SU-DHL-6 (cell line): ENCODE measurements around the gene RGS1.

Experiments
- H2AFZ ChIP-seq: fragments of 200-600 bp; sonication (generic); 2 replicates; pipeline ENCODE4 v1.6.1; 2014; ENCODE audit warnings: low read depth, mild to moderate bottlenecking, moderate library complexity, mixed read lengths, antibody characterized with exemption, low read length; ENCODE audit not compliant: severe bottlenecking
- H3F3A ChIP-seq: fragments of 200-600 bp; shearing (Covaris generic); 2 replicates; pipeline ENCODE4 v1.6.0; 2016; ENCODE audit warnings: antibody characterized with exemption, mild to moderate bottlenecking; ENCODE audit not compliant: insufficient read depth
- H3K27ac ChIP-seq: fragments of 200-600 bp; sonication (generic); 2 replicates; pipeline ENCODE4 v1.5.1; 2016; ENCODE audit warnings: low read depth, mild to moderate bottlenecking, low read length, moderate library complexity, mixed read lengths
- H3K27me3 ChIP-seq: fragments of 200-600 bp; sonication (generic), shearing (Covaris generic); 2 replicates; pipeline ENCODE4 v1.6.0; 2014; ENCODE audit warnings: mild to moderate bottlenecking, low read length
- H3K36me3 ChIP-seq: fragments of 200-600 bp; sonication (generic); 2 replicates; pipeline ENCODE4 v1.6.1; 2014; ENCODE audit warnings: mild to moderate bottlenecking, low read length, mixed read lengths
- H3K4me2 ChIP-seq: fragments of 300-600, 200-600 bp; shearing (Covaris generic), sonication (generic); 2 replicates; pipeline ENCODE4 v1.6.0; 2014; ENCODE audit warnings: low read length, low read depth, mild to moderate bottlenecking; ENCODE audit not compliant: poor library complexity, severe bottlenecking
- H3K4me3 ChIP-seq: fragments of 200-600 bp; sonication (generic); 2 replicates; pipeline ENCODE4 v1.5.1; 2014; ENCODE audit warnings: antibody characterized with exemption, low read length, mild to moderate bottlenecking, mixed read lengths; ENCODE audit not compliant: insufficient read depth, poor library complexity, severe bottlenecking
- H3K79me2 ChIP-seq: fragments of 200-600 bp; sonication (generic); 2 replicates; pipeline ENCODE4 v1.6.1; 2014; ENCODE audit warnings: mild to moderate bottlenecking, low read length, moderate library complexity; ENCODE audit not compliant: insufficient read depth
- H3K9ac ChIP-seq: fragments of 200-600 bp; sonication (generic); 2 replicates; pipeline ENCODE4 v1.7.0; 2014; ENCODE audit warnings: mild to moderate bottlenecking, low read length
- H3K9me2 ChIP-seq: fragments of 200-600 bp; sonication (generic); replicated peaks from 2 replicates; pipeline ENCODE4 v1.6.1; 2014; ENCODE audit warnings: low read length; ENCODE audit not compliant: insufficient read depth
- H3K9me3 ChIP-seq: fragments of 200-600 bp; sonication (generic); 2 replicates; pipeline ENCODE4 v1.6.1; 2014; ENCODE audit warnings: low read length, mixed read lengths; ENCODE audit not compliant: insufficient read depth
- H4K20me1 ChIP-seq: fragments of 200-600 bp; sonication (generic); 2 replicates; pipeline ENCODE4 v1.6.1; 2014; ENCODE audit warnings: low read depth, mild to moderate bottlenecking, antibody characterized with exemption, low read length, moderate library complexity, mixed read lengths
- EZH2phosphoT487 ChIP-seq: fragments of 200-600 bp; sonication (generic), shearing (Covaris generic); conservative IDR thresholded peaks from 2 replicates; pipeline ENCODE4 v1.6.1; 2018; ENCODE audit warnings: mild to moderate bottlenecking, antibody characterized with exemption, low read length, moderate library complexity, mixed read lengths
- TF ChIP-seq, protein P1 (sequence below): fragments of 200-600 bp; sonication (generic); IDR thresholded peaks from one replicate; pipeline ENCODE4 v1.5.1; 2017; ENCODE audit warnings: antibody characterized with exemption, mild to moderate bottlenecking, low read length, moderate library complexity; ENCODE audit not compliant: insufficient read depth, poor library complexity, severe bottlenecking

RGS1 gene

DNA sequence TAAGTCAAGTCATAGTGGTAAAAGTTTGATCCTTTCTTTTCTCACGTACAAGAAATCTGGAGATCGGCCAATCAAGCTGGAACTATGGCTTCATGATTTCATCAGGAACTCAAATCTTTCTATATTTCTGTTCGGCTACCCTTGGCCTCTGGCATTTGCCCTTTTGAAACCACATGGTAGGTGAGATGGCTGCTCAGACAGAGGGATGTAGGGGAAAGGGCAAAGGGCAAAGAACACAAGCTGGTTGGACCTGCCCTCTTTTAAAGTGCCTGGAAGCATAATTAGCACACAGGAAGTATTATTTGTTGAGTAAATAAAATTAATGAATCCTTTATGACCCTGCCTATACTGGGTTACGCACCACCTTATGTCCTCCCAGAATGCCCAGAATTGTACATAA lies 11.5 kb upstream of the RGS1 start:
- Histone ChIP-seq H2AFZ (no peak overlapping the region), H3K4me2 (no peak overlapping the region)

DNA sequence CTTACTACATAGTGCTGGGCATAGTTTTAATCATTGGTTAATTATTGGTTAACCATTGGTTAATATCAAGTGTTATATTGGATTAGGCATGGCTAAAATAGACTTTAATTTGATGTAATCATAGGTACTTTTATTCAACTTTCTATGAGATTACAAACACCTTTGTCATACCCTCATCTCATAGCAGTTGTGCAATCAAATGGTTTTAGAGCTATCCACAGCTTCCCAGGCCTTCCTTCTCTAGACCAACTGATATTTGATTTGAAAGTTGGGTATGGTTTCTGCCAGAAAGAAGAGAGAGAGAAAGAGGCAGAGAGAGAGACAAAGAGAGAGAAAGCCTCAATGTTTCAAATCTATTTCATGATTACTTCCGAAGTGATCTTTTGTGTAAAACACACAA lies 9.6 kb upstream of the RGS1 start:
- no peak overlapping the region for H2AFZ ChIP-seq
- H3K4me3 ChIP-seq: no peak overlapping the region
- no peak overlapping the region for H3K4me2 ChIP-seq
- H4K20me1 ChIP-seq: no peaks in the 10 kb centered on the region
- H3K9me2 ChIP-seq: no peaks in the 10 kb centered on the region
- no peaks in the 10 kb centered on the region for H3K79me2 ChIP-seq
- H3K27me3 ChIP-seq: no peaks in the 10 kb centered on the region
- no peaks in the 10 kb centered on the region for H3K36me3 ChIP-seq
- H3F3A ChIP-seq: no peaks in the 10 kb centered on the region
- H3K27ac ChIP-seq: no peak overlapping the region
- no peak overlapping the region for H3K9ac ChIP-seq
- no peak for TF ChIP-seq EZH2phosphoT487
- TF ChIP-seq, protein P1, sequence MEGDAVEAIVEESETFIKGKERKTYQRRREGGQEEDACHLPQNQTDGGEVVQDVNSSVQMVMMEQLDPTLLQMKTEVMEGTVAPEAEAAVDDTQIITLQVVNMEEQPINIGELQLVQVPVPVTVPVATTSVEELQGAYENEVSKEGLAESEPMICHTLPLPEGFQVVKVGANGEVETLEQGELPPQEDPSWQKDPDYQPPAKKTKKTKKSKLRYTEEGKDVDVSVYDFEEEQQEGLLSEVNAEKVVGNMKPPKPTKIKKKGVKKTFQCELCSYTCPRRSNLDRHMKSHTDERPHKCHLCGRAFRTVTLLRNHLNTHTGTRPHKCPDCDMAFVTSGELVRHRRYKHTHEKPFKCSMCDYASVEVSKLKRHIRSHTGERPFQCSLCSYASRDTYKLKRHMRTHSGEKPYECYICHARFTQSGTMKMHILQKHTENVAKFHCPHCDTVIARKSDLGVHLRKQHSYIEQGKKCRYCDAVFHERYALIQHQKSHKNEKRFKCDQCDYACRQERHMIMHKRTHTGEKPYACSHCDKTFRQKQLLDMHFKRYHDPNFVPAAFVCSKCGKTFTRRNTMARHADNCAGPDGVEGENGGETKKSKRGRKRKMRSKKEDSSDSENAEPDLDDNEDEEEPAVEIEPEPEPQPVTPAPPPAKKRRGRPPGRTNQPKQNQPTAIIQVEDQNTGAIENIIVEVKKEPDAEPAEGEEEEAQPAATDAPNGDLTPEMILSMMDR: no peak
- H3K9me3 ChIP-seq: no peaks in the 10 kb centered on the region

More for the DNA sequence above, 11.5 kb upstream of the RGS1 start:
- TF ChIP-seq EZH2phosphoT487: no peak
- TF ChIP-seq, protein P1: no peak
- Histone ChIP-seq H3K4me3 (no peak overlapping the region), H4K20me1 (no peaks in the 10 kb centered on the region), H3K79me2 (no peaks in the 10 kb centered on the region), H3K9me2 (no peaks in the 10 kb centered on the region), H3K9me3 (no peaks in the 10 kb centered on the region), H3F3A (no peaks in the 10 kb centered on the region), H3K9ac (no peak overlapping the region), H3K36me3 (no peaks in the 10 kb centered on the region), H3K27ac (no peak overlapping the region), H3K27me3 (no peaks in the 10 kb centered on the region)

DNA sequence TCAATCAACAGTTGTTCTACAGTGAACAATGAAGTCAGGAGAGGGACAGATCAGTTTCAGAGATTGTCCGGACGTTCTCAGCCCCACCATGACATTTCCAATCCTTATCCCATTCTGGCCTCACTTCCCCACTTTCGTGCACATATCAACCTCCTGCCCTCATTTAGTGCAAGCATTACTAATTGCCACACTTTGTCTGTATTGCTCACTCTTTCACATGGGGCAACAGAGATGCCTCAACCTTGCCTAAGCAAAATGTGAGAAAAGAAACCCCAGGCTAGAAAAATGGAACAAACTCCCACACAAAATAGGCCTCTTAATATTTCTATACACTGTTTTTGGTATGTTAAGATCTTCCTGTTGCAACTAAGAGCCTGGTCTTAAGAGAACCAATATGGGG lies 8.9 kb upstream of the RGS1 start:
- no peak overlapping the region for H3K27ac ChIP-seq
- TF ChIP-seq, protein P1: no peak
- no peak for TF ChIP-seq EZH2phosphoT487
- no peak overlapping the region for H3K9ac ChIP-seq
- no peak overlapping the region for H3K4me3 ChIP-seq
- no peaks in the 10 kb centered on the region for H3K27me3 ChIP-seq
- H3K4me2 ChIP-seq: no peak overlapping the region
- H3F3A ChIP-seq: no peaks in the 10 kb centered on the region
- no peaks in the 10 kb centered on the region for H3K36me3 ChIP-seq
- no peaks in the 10 kb centered on the region for H3K9me3 ChIP-seq
- no peaks in the 10 kb centered on the region for H3K9me2 ChIP-seq
- no peaks in the 10 kb centered on the region for H4K20me1 ChIP-seq
- no peaks in the 10 kb centered on the region for H3K79me2 ChIP-seq
- no peak overlapping the region for H2AFZ ChIP-seq
